Measurements from ENCODE around the gene RAB11A. TPM values are rescaled to one million over a fixed set of nuclear protein-coding genes. Genes with fewer than 3 reads are reported as not detected.

RAB11A gene
- total RNA-seq, 1 donor from 2014 or later, result 247 TPM

DNA sequence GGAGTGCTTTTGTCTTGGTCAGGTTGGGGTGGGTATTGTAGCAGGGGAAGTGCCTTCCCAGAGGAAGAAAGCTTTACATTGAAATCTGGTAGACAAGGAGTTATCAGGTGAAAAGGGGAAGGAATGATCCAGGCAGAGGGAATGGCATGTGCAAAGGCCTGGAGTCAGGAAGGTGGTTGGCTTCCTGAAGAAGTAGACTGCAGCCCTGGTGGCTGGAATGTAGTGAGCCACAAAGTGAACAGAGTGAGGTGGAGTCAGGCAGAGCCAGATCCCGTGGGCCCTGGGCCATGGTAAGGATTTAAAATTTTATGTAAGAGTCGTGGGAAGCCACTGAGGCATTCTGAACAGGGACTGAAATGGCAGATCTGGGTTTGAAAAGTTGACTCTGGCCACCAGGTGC, 58.3 kb downstream of the RAB11A start:
- H3K79me2 ChIP-seq (ENCODE audit: insufficient read depth, low read length), result no peaks in the 10 kb centered on the region
- Mint-ChIP-seq H3K36me3 (ENCODE audit: low read depth, unreplicated experiment) (peaks cover 4% of the 10 kb centered on the region), H3K4me1 (ENCODE audit: low read depth, unreplicated experiment) (no peaks in the 10 kb centered on the region), H3K4me3 (ENCODE audit: unreplicated experiment) (no peak overlapping the region), H3K27me3 (ENCODE audit: low read depth, unreplicated experiment) (peaks cover 9% of the 10 kb centered on the region), H3K27ac (ENCODE audit: unreplicated experiment) (no peak overlapping the region), H3K9me3 (ENCODE audit: unreplicated experiment) (no peaks in the 10 kb centered on the region)
- H3K27me3 ChIP-seq (ENCODE audit: insufficient read depth, low read length), result peaks cover 2% of the 10 kb centered on the region
- FAIRE-seq, result no peak
- no peak overlapping the region for H3K27ac ChIP-seq (ENCODE audit: low read depth, low read length)
- TF ChIP-seq, protein P1, sequence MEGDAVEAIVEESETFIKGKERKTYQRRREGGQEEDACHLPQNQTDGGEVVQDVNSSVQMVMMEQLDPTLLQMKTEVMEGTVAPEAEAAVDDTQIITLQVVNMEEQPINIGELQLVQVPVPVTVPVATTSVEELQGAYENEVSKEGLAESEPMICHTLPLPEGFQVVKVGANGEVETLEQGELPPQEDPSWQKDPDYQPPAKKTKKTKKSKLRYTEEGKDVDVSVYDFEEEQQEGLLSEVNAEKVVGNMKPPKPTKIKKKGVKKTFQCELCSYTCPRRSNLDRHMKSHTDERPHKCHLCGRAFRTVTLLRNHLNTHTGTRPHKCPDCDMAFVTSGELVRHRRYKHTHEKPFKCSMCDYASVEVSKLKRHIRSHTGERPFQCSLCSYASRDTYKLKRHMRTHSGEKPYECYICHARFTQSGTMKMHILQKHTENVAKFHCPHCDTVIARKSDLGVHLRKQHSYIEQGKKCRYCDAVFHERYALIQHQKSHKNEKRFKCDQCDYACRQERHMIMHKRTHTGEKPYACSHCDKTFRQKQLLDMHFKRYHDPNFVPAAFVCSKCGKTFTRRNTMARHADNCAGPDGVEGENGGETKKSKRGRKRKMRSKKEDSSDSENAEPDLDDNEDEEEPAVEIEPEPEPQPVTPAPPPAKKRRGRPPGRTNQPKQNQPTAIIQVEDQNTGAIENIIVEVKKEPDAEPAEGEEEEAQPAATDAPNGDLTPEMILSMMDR (IDR thresholded peaks at IDR 0.05; ENCODE audit: insufficient read depth, low read depth, low read length), result no peak
- TF ChIP-seq EZH2 (IDR thresholded peaks at IDR 0.05; ENCODE audit: insufficient read depth, low read length), result no peak
- no peak overlapping the region for H2AFZ ChIP-seq (ENCODE audit: low read depth, low read length)
- peaks cover 6% of the 10 kb centered on the region for H4K20me1 ChIP-seq (ENCODE audit: insufficient read depth, low read length)
- DNase-seq (ENCODE audit: low read depth), result no peak
- no peaks in the 10 kb centered on the region for H3K4me1 ChIP-seq (ENCODE audit: insufficient read depth, low read length)
- H3K4me2 ChIP-seq (ENCODE audit: low read length), result no peak overlapping the region
- no peak overlapping the region for H3K9ac ChIP-seq (ENCODE audit: low read length)
- no peak overlapping the region for H3K4me3 ChIP-seq (ENCODE audit: insufficient read depth, low read depth, low read length)
- no peaks in the 10 kb centered on the region for H3K9me3 ChIP-seq (ENCODE audit: insufficient read depth, low read depth, low read length)
- H3K36me3 ChIP-seq (ENCODE audit: insufficient read depth, low read length), result no peaks in the 10 kb centered on the region

DNA sequence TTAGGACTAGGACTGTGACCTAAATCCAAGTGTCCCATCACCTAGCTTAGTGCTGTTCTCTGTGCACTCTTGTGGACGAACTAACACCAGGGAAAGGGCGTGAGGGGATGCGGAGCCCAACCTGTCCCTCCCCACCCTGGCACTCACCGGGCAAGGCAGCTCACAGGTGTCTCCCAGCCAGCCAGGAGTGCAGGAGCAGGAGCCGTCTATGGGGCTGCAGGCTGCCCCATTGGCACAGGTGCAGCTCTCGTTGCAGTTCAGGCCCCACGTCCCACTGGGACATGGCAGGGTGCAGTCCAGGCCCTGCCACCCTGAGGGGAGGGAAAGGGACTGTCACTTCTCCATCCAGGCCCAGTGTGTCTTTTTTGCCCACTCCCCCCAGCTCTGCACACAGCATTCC, 60.3 kb downstream of the RAB11A start:
- no peak overlapping the region for H3K4me3 ChIP-seq (ENCODE audit: insufficient read depth, low read depth, low read length)
- TF ChIP-seq, protein P1 (IDR thresholded peaks at IDR 0.05; ENCODE audit: insufficient read depth, low read depth, low read length), result no peak
- no peak for TF ChIP-seq EZH2 (IDR thresholded peaks at IDR 0.05; ENCODE audit: insufficient read depth, low read length)
- no peaks in the 10 kb centered on the region for H4K20me1 ChIP-seq (ENCODE audit: insufficient read depth, low read length)
- H3K4me1 ChIP-seq (ENCODE audit: insufficient read depth, low read length), result no peaks in the 10 kb centered on the region
- no peak for FAIRE-seq
- Mint-ChIP-seq H3K27ac (ENCODE audit: unreplicated experiment) (no peak overlapping the region), H3K9me3 (ENCODE audit: unreplicated experiment) (no peaks in the 10 kb centered on the region), H3K36me3 (ENCODE audit: low read depth, unreplicated experiment) (no peaks in the 10 kb centered on the region), H3K4me1 (ENCODE audit: low read depth, unreplicated experiment) (no peaks in the 10 kb centered on the region), H3K4me3 (ENCODE audit: unreplicated experiment) (no peak overlapping the region), H3K27me3 (ENCODE audit: low read depth, unreplicated experiment) (peaks cover 7% of the 10 kb centered on the region)
- H3K9ac ChIP-seq (ENCODE audit: low read length), result no peak overlapping the region
- no peak overlapping the region for H3K4me2 ChIP-seq (ENCODE audit: low read length)
- H3K9me3 ChIP-seq (ENCODE audit: insufficient read depth, low read depth, low read length), result no peaks in the 10 kb centered on the region
- H3K36me3 ChIP-seq (ENCODE audit: insufficient read depth, low read length), result no peaks in the 10 kb centered on the region
- DNase-seq (ENCODE audit: low read depth), result no peak
- no peaks in the 10 kb centered on the region for H3K79me2 ChIP-seq (ENCODE audit: insufficient read depth, low read length)
- H2AFZ ChIP-seq (ENCODE audit: low read depth, low read length), result no peak overlapping the region
- H3K27me3 ChIP-seq (ENCODE audit: insufficient read depth, low read length), result peaks cover 2% of the 10 kb centered on the region
- no peak overlapping the region for H3K27ac ChIP-seq (ENCODE audit: low read depth, low read length)

- Histone ChIP-seq H2AFZ (ENCODE audit: low read depth, low read length) (no peak overlapping the region), H3K79me2 (ENCODE audit: insufficient read depth, low read length) (no peaks in the 10 kb centered on the region), H3K9ac (ENCODE audit: low read length) (no peak overlapping the region), H3K27me3 (ENCODE audit: insufficient read depth, low read length) (peaks cover 2% of the 10 kb centered on the region), H3K4me3 (ENCODE audit: insufficient read depth, low read depth, low read length) (no peak overlapping the region), H3K27ac (ENCODE audit: low read depth, low read length) (no peak overlapping the region), H3K9me3 (ENCODE audit: insufficient read depth, low read depth, low read length) (no peaks in the 10 kb centered on the region), H3K4me1 (ENCODE audit: insufficient read depth, low read length) (no peaks in the 10 kb centered on the region), H3K36me3 (ENCODE audit: insufficient read depth, low read length) (no peaks in the 10 kb centered on the region), H4K20me1 (ENCODE audit: insufficient read depth, low read length) (no peaks in the 10 kb centered on the region), H3K4me2 (ENCODE audit: low read length) (no peak overlapping the region)
- peaks cover 7% of the 10 kb centered on the region for H3K27me3 Mint-ChIP-seq (ENCODE audit: low read depth, unreplicated experiment)
- H3K36me3 Mint-ChIP-seq (ENCODE audit: low read depth, unreplicated experiment), result no peaks in the 10 kb centered on the region
- H3K27ac Mint-ChIP-seq (ENCODE audit: unreplicated experiment), result no peak overlapping the region
- no peak for TF ChIP-seq EZH2 (IDR thresholded peaks at IDR 0.05; ENCODE audit: insufficient read depth, low read length)
- TF ChIP-seq, protein P1 (IDR thresholded peaks at IDR 0.05; ENCODE audit: insufficient read depth, low read depth, low read length), result no peak
- no peak overlapping the region for H3K4me3 Mint-ChIP-seq (ENCODE audit: unreplicated experiment)
- H3K4me1 Mint-ChIP-seq (ENCODE audit: low read depth, unreplicated experiment), result no peaks in the 10 kb centered on the region
- FAIRE-seq (no peak), DNase-seq (ENCODE audit: low read depth) (no peak)
- H3K9me3 Mint-ChIP-seq (ENCODE audit: unreplicated experiment), result no peaks in the 10 kb centered on the region
These were observed 60.8 kb downstream of the RAB11A start for GRCh38 chr15:65930134-65930533.

Data from astrocyte (in vitro differentiated cells and primary cell).